Muscle of leg (tissue), 11 donors: ENCODE results near the gene EPB42. TPM values are rescaled to one million over a fixed set of nuclear protein-coding genes. Genes with fewer than 3 reads are reported as not detected.
"Not testable (repeated sequence)": the region's sequence is repeated elsewhere in the genome, so short reads cannot be mapped to it uniquely, and the experiment has no call there.

Experiments
- DNase-seq: peaks from one replicate; pipeline ENCODE4 v3.0.0; 2013
- H3K27ac ChIP-seq: one replicate; pipeline ENCODE4 v1.5.1; 2013; ENCODE audit warnings: mild to moderate bottlenecking, low read length, control low read depth
- H3K27me3 ChIP-seq: one replicate; pipeline ENCODE4 v1.6.1; 2013; ENCODE audit warnings: low read length; ENCODE audit not compliant: control insufficient read depth, insufficient read depth
- H3K36me3 ChIP-seq: one replicate; pipeline ENCODE4 v1.6.1; 2013; ENCODE audit warnings: low read length; ENCODE audit not compliant: control insufficient read depth, insufficient read depth
- H3K4me1 ChIP-seq: one replicate; pipeline ENCODE4 v1.6.1; 2013; ENCODE audit warnings: low read length; ENCODE audit not compliant: control insufficient read depth, insufficient read depth
- H3K4me3 ChIP-seq: one replicate; pipeline ENCODE4 v1.5.1; 2013; ENCODE audit warnings: low read length, control low read depth
- H3K9me3 ChIP-seq: replicated peaks from 2 replicates; pipeline ENCODE4 v1.6.1; 2013; ENCODE audit warnings: low read depth, low read length; ENCODE audit not compliant: control insufficient read depth
- WGBS: methylation state at CpG from one replicate; pipeline ENCODE4 v1.1.5; 2013; ENCODE audit warnings: missing lambda C conversion rate; ENCODE audit not compliant: insufficient coverage; 5-methylcytosine and 5-hydroxymethylcytosine counted together
- polyA plus RNA-seq, 8 donors: library from polyadenylated mRNA; unstranded; fragments of 120-200 nt; gene quantifications; one replicate each; pipeline versions ENCODE4 v1.2.1 to v1.2.3, GENCODE V29; 2013; ENCODE audit warnings: inconsistent platforms in 1 of 8, low replicate concordance in 1 of 8; ENCODE audit not compliant: insufficient read length in 8 of 8, insufficient read depth in 1 of 8
- total RNA-seq: library from RNA; stranded (reverse); fragments of 120-200 nt; gene quantifications from one replicate; pipeline ENCODE4 v1.2.4, GENCODE V29; 2013

Gene EPB42
- total and polyA plus RNA-seq, 9 donors, result 1.3 to 6.1 (median 3.2) TPM

DNA sequence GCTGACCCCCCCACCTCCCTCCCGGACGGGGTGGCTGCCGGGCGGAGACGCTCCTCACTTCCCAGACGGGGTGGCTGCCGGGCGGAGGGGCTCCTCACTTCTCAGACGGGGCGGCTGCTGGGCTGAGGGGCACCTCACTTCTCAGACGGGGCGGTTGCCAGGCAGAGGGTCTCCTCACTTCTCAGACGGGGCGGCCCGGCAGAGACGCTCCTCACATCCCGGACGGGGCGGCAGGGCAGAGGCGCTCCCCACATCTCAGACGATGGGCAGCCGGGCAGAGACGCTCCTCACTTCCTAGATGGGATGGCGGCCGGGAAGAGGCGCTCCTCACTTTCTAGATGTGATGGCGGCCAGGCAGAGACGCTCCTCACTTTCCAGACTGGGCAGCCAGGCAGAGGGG lies 53.6 kb downstream of the EPB42 start:
- H3K27ac ChIP-seq, H3K4me3 ChIP-seq, H3K27me3 ChIP-seq, H3K36me3 ChIP-seq, H3K9me3 ChIP-seq, H3K4me1 ChIP-seq, DNase-seq: not testable (repeated sequence)
- WGBS, result 95% methylated on average over 12 of the region's 28 CpGs

DNA sequence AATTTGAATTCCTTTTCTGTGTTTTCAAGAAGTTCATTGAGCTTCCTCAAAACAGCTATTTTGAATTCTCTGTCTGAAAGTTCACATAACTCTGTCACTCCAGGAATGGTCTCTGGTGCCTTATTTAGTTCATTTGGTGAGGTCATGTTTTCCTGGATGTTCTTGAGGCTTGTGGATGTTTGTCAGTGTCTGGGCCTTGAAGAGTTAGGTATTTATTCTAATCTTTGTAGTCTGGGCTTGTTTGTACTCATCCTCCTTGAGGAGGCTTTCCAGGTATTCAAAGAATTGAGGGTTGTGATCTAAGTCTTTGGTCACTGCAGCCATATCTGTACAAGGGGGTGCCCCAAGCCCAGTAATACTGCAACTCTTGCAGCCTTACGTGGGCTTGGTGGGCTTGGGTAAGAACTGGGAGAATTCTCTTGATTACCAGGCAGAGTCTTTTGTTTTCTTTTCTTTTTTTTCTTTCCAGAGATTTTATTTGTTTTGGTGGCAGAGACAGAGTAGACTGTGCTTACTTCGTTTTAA lies 55.0 kb downstream of the EPB42 start:
- Histone ChIP-seq H3K4me1 (no peaks in the 10 kb centered on the region), H3K4me3 (no peak overlapping the region), H3K36me3 (peaks cover 8% of the 10 kb centered on the region), H3K9me3 (no peaks in the 10 kb centered on the region), H3K27me3 (no peaks in the 10 kb centered on the region), H3K27ac (no peak overlapping the region)
- DNase-seq, result no peak
- WGBS, result no CpG with 5 or more reads among the region's 2 CpGs

DNA sequence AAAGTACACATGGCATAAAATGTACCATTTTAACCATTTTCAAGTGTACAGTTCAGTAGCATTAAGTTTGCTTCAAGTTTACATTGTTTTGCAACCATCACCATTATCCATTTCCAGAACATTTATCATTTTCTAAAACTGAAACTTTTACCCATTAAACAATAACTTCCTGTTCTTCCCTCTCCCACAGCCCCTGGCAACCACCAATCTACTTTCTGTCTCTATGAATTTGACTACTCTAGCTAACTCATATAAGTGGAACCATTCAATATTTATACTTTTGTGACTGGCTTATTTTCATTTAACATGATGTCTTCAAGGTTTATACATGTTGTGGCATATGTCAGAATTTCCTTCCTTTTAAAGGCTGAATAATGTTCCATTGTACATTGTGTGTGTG lies 67.5 kb downstream of the EPB42 start:
- Histone ChIP-seq H3K27ac (no peak overlapping the region), H3K4me3 (no peak overlapping the region), H3K27me3 (no peaks in the 10 kb centered on the region), H3K9me3 (no peaks in the 10 kb centered on the region), H3K36me3 (peaks cover 4% of the 10 kb centered on the region), H3K4me1 (no peaks in the 10 kb centered on the region)
- no peak for DNase-seq

DNA sequence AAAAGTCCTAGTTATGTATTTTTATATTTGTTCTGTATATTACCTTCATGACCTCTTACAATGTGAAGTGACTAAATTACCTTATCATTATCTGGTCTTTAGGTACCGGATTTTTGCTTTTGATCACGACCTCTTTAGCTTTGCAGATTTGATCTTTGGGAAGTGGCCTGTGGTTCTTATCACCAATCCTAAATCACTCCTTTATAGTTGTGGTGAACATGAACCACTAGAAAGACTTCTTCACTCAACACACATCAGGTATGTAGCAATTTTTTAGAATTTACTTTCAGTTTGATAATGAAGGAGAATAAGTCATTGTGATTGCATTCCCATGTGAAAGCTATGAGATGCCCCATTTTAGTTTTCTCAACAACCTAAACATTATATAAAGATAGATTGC lies 69.1 kb downstream of the EPB42 start:
- DNase-seq, result no peak
- no peak overlapping the region for H3K4me3 ChIP-seq
- H3K36me3 ChIP-seq, result peaks cover 4% of the 10 kb centered on the region
- no peaks in the 10 kb centered on the region for H3K9me3 ChIP-seq
- no peaks in the 10 kb centered on the region for H3K4me1 ChIP-seq
- WGBS, result no CpG with 5 or more reads among the region's 2 CpGs
- H3K27me3 ChIP-seq, result no peaks in the 10 kb centered on the region
- H3K27ac ChIP-seq, result no peak overlapping the region

DNA sequence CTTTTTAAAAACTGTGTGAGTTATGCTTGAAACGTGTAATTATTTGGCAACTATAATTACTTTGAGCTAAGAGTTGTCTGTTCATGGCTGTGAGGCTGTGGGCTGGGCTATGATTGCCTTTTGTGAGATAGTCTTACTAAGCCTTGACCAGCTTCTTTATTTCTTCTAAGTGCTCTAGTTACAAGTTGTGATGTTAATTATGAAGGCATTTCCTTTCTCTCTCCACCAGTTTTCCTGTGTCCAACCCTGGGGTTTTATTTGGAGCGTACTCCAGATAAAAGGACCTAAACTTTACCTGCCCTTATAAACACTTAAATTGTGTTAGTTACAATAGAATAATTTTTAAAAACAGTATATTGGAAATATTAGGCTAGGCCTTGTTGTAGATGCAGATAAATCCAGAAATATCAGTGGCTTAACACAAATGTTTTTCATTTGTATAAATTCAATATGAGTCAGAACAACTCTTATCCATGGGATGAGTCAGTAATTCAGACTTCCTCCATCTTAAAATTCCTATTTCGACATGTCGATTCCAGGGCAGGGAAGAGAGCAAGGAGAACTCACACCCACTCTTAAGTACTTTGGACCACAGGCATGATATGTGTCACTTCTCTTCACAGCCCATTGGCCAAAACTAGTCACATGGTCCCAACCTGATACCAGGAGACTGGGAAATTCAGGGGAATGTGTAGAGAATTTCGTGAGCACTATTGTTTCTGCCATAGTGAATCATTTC lies 70.5 kb downstream of the EPB42 start:
- Histone ChIP-seq H3K36me3 (peaks cover 4% of the 10 kb centered on the region), H3K27me3 (no peaks in the 10 kb centered on the region), H3K27ac (no peak overlapping the region)

More for the DNA sequence above, 70.5 kb downstream of the EPB42 start:
- DNase-seq, result no peak
- Histone ChIP-seq H3K4me1 (no peaks in the 10 kb centered on the region), H3K9me3 (no peaks in the 10 kb centered on the region), H3K4me3 (no peak overlapping the region)
- 80% methylated on average over 1 of the region's 5 CpGs for whole genome bisulfite sequencing

Other genes with a start within 250 kb of the EPB42 start
- 27.4 TPM for gene UBR1, start 115.0 kb downstream of the EPB42 start, total RNA-seq
- gene UBR1, start 115.0 kb downstream of the EPB42 start, polyA plus RNA-seq, result 10 to 100 TPM; 13.6 to 26.0 (median 19.0) TPM
- gene TMEM62, start 87.4 kb downstream of the EPB42 start, total RNA-seq, result 11.5 TPM
- gene TMEM62, start 87.4 kb downstream of the EPB42 start, polyA plus RNA-seq, result 10 to 100 TPM in 1 of 8 donors, 1 to 10 TPM in 7; 4.8 to 12.1 (median 7.6) TPM
- gene CCNDBP1, start 35.6 kb downstream of the EPB42 start, total RNA-seq, result 41.8 TPM
- 10 to 100 TPM; 35.0 to 40.3 (median 37.2) TPM for gene CCNDBP1, start 35.6 kb downstream of the EPB42 start, polyA plus RNA-seq
- gene TGM5, start 45.9 kb upstream of the EPB42 start, total RNA-seq, result 0.13 TPM
- under 1 TPM in 6 of 8 donors, not detected in 2; 0.05 to 0.12 (median 0.09) TPM for gene TGM5, start 45.9 kb upstream of the EPB42 start, polyA plus RNA-seq
- gene TGM7, start 81.2 kb upstream of the EPB42 start, total RNA-seq, result not detected
- not detected for gene TGM7, start 81.2 kb upstream of the EPB42 start, polyA plus RNA-seq
- 7.5 TPM for gene LCMT2, start 109.6 kb upstream of the EPB42 start, total RNA-seq
- 1 to 10 TPM; 5.8 to 9.0 (median 7.1) TPM for gene LCMT2, start 109.6 kb upstream of the EPB42 start, polyA plus RNA-seq
- 18.8 TPM for gene ZSCAN29, start 150.0 kb upstream of the EPB42 start, total RNA-seq
- 10 to 100 TPM; 10.4 to 18.7 (median 14.5) TPM for gene ZSCAN29, start 150.0 kb upstream of the EPB42 start, polyA plus RNA-seq
- 7.0 TPM for gene TUBGCP4, start 150.1 kb upstream of the EPB42 start, total RNA-seq
- 10 to 100 TPM in 7 of 8 donors, 1 to 10 TPM in 1; 9.4 to 14.4 (median 11.2) TPM for gene TUBGCP4, start 150.1 kb upstream of the EPB42 start, polyA plus RNA-seq